ENCODE data around the gene LMO4. TPM values are rescaled to one million over a fixed set of nuclear protein-coding genes. Genes with fewer than 3 reads are reported as not detected.

LMO4 gene
- total and polyA plus RNA-seq, 2 of the 13 experiments (the other 11 are each of a cell fraction or from before 2014, with no cell fraction given) = 19.3 to 49.9 TPM

DNA sequence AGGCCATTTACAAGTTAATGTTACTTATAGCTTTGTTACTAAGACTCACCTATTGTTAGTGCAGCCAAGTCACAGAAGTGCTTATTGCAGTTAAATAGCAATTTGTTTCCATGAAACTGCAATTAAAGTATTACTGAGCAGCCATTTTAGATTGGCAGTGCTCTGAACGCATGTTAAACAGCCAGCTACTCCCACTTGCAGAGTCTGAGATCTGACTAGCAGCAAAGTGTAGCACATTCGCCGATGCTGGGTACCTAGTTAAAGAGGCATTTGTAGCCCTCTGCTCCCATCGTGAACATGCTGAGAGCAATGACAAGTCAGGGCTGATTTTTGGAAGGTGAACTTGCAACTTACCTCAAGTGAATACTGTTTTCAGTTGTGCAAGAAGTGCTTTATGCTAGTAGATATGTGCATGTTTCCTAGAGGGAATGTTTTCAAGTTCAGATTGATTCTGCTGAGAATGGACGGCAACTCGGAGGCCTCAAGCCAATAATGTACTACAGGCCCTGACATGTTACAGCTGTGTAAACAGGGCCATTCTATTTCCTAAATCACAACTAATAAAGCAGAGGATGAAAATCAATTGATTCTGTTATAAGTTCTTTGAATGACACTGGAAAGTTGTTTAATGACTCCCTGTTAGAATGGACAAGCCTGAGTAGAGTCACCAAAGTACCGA lies 19.8 kb downstream of the LMO4 start:
- DNase-seq (ENCODE audit: low spot score) (no peak), ATAC-seq (no peak), FAIRE-seq (no peak)
- no peak overlapping the region for H2AFZ ChIP-seq (ENCODE audit: low read length)
- H3K4me1 ChIP-seq (ENCODE audit: insufficient read depth, low read length) = no peaks in the 10 kb centered on the region
- CTCF ChIA-PET (ENCODE audit: low intra/inter-chr PET ratio, low total read pairs) = no interaction called here
- intact Hi-C loops (cut with micrococcal nuclease; ENCODE audit: unreplicated experiment) (no loop called here), in situ Hi-C loops (cut with HindIII; ENCODE audit: extremely low pct_ligation_motif_present, low pct_unique_long_range_greater_than_20kb) (loop anchor here (25.0 kb wide), 1 partner anchor 614 kb away; no protein-coding TSS in a partner anchor)
- H4K20me1 ChIP-seq (ENCODE audit: insufficient read depth, low read length) = no peaks in the 10 kb centered on the region
- no peak overlapping the region for H3K27ac ChIP-seq (ENCODE audit: extremely low read length, insufficient read depth, low read length)
- peaks cover 0 to 14% of the 10 kb centered on the region in 2 experiments; a peak in 4 of 5 replicates for H3K36me3 ChIP-seq (replicated peaks in 1 of 2; ENCODE audit: control insufficient read depth in 1 of 2, insufficient read depth in 2 of 2, low read length in 2 of 2)
- BruUV-seq (replicated peaks) = no TSS peak
- POLR2A ChIA-PET = no interaction called here
- 93% methylated on average over 7 of the region's 7 CpGs for WGBS (ENCODE audit: low lambda C conversion rate)
- H3K4me2 ChIP-seq (ENCODE audit: low read depth, low read length) = no peak overlapping the region
- H3K79me2 ChIP-seq (ENCODE audit: insufficient read depth, low read length) = no peaks in the 10 kb centered on the region
- no peak overlapping the region for H3K4me3 ChIP-seq (replicated peaks in 1 of 3; ENCODE audit: insufficient read depth in 1 of 3, low read depth in 2 of 3, low read length in 3 of 3)
- H3K27me3 ChIP-seq (ENCODE audit: control insufficient read depth in 1 of 2, insufficient read depth in 2 of 2, low read length in 2 of 2) = no peaks in the 10 kb centered on the region
- H3K9ac ChIP-seq (ENCODE audit: insufficient read depth, low read depth, low read length) = no peak overlapping the region
- H3K9me3 ChIP-seq (ENCODE audit: low read length) = no peaks in the 10 kb centered on the region
- no peak for TF ChIP-seq ZNF513 (CRISPR knock-in tag; conservative IDR thresholded peaks at IDR 0.05)
- no peak for TF ChIP-seq MLLT10 (CRISPR knock-in tag; IDR thresholded peaks at IDR 0.05)
- peak; percentile 24 for TF ChIP-seq RBM22 (optimal IDR thresholded peaks at IDR 0.05; ENCODE audit: low read length)
- no peak for TF ChIP-seq ARID5B (CRISPR knock-in tag; IDR thresholded peaks at IDR 0.05)
- TF ChIP-seq BORCS8-MEF2B (CRISPR knock-in tag; IDR thresholded peaks at IDR 0.05) = no peak
- no peak for TF ChIP-seq ZNF709 (CRISPR knock-in tag; IDR thresholded peaks at IDR 0.05)
- TF ChIP-seq, protein P1, sequence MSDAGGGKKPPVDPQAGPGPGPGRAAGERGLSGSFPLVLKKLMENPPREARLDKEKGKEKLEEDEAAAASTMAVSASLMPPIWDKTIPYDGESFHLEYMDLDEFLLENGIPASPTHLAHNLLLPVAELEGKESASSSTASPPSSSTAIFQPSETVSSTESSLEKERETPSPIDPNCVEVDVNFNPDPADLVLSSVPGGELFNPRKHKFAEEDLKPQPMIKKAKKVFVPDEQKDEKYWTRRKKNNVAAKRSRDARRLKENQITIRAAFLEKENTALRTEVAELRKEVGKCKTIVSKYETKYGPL (CRISPR knock-in tag; IDR thresholded peaks at IDR 0.05) = no peak
- no peak for TF ChIP-seq AGO1 (IDR thresholded peaks at IDR 0.05; ENCODE audit: low read depth, low read length, poor library complexity, severe bottlenecking)
- no peak for TF ChIP-seq ZBTB39 (CRISPR knock-in tag; IDR thresholded peaks at IDR 0.05)
- no peak for TF ChIP-seq ZNF678 (CRISPR knock-in tag; IDR thresholded peaks at IDR 0.05)
- no peak for TF ChIP-seq BCL3 (CRISPR knock-in tag; IDR thresholded peaks at IDR 0.05)
- TF ChIP-seq, protein P2, sequence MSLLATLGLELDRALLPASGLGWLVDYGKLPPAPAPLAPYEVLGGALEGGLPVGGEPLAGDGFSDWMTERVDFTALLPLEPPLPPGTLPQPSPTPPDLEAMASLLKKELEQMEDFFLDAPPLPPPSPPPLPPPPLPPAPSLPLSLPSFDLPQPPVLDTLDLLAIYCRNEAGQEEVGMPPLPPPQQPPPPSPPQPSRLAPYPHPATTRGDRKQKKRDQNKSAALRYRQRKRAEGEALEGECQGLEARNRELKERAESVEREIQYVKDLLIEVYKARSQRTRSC (CRISPR knock-in tag; IDR thresholded peaks at IDR 0.05; ENCODE audit: low read depth) = no peak
- TF ChIP-seq ZBTB8A (CRISPR knock-in tag; IDR thresholded peaks at IDR 0.05; ENCODE audit: borderline replicate concordance, low read depth) = no peak
